IMR-90 (cell line): ENCODE data around the gene AK3. TPM values are rescaled to one million over a fixed set of nuclear protein-coding genes. Genes with fewer than 3 reads are reported as not detected.

Experiments
- ATAC-seq: fragments of 200-7000 bp; cut with Tn5 transposase; 2 replicates; pipeline ENCODE4 v1.9.1; 2020; ENCODE audit warnings: low read depth, mild to moderate bottlenecking, moderate library complexity
- BruUV-seq: library from RNA; stranded (reverse); fragments of 400-500 nt; replicated peaks from 2 replicates; lab custom pipeline; 2021; lab: Mats Ljungman, UMichigan
- CTCF ChIA-PET: fragments of 300-600 bp; formaldehyde crosslinking; extraction: SDS; loops from one replicate; lab custom pipeline; 2021; ENCODE audit warnings: antibody characterized with exemption; lab: Yijun Ruan, JAX
- POLR2A ChIA-PET: fragments of 300-600 bp; sonication (Branson Sonifier 250); formaldehyde crosslinking; loops from one replicate; lab custom pipeline; 2022; ENCODE audit warnings: antibody characterized with exemption; ENCODE audit not compliant: unreplicated experiment; lab: Charles Lee
- DNase-seq: peaks from one replicate; pipeline ENCODE4 v3.0.0; 2013
- H2AFZ ChIP-seq: replicated peaks from 2 replicates; pipeline ENCODE3; 2013; ENCODE audit warnings: low read length, mild to moderate bottlenecking; ENCODE audit not compliant: poor library complexity
- H2AK5ac ChIP-seq: 2 replicates; pipeline ENCODE4 v1.6.1; 2013; ENCODE audit warnings: low read depth, low read length, inconsistent platforms
- H2AK9ac ChIP-seq: replicated peaks from 2 replicates; pipeline ENCODE3; 2013; ENCODE audit warnings: mild to moderate bottlenecking, low read depth, low read length, moderate library complexity; ENCODE audit not compliant: poor library complexity
- H2BK120ac ChIP-seq: 2 replicates; pipeline ENCODE4 v1.6.1; 2013; ENCODE audit warnings: low read depth, low read length, inconsistent platforms
- H2BK15ac ChIP-seq: 3 replicates; pipeline ENCODE4 v1.6.1; 2013; ENCODE audit warnings: low read depth, low read length, inconsistent platforms
- H2BK20ac ChIP-seq: 2 replicates; pipeline ENCODE4 v1.6.1; 2013; ENCODE audit warnings: low read depth, mild to moderate bottlenecking, inconsistent platforms, low read length, moderate library complexity
- H2BK5ac ChIP-seq: 2 replicates; pipeline ENCODE4 v1.6.1; 2013; ENCODE audit warnings: mild to moderate bottlenecking, low read depth, low read length, inconsistent platforms; ENCODE audit not compliant: poor library complexity, severe bottlenecking
- H3K14ac ChIP-seq: replicated peaks from 2 replicates; pipeline ENCODE4 v1.6.1; 2013; ENCODE audit warnings: low read depth, low read length, inconsistent platforms
- H3K18ac ChIP-seq: 2 replicates; pipeline ENCODE4 v1.6.1; 2013; ENCODE audit warnings: low read depth, low read length, control low read depth
- H3K23ac ChIP-seq: 2 replicates; pipeline ENCODE4 v1.6.1; 2013; ENCODE audit warnings: low read depth, low read length, inconsistent platforms
- H3K27ac ChIP-seq: 2 replicates; pipeline ENCODE4 v1.5.1; 2013; ENCODE audit warnings: mild to moderate bottlenecking, control low read depth, low read length; ENCODE audit not compliant: insufficient read depth
- H3K27me3 ChIP-seq: 2 replicates; pipeline ENCODE4 v1.6.1; 2013; ENCODE audit warnings: low read length; ENCODE audit not compliant: control insufficient read depth, insufficient read depth
- H3K36me3 ChIP-seq: 2 replicates; pipeline ENCODE4 v1.6.1; 2013; ENCODE audit warnings: low read length, mixed read lengths; ENCODE audit not compliant: control insufficient read depth, insufficient read depth
- H3K4ac ChIP-seq: 2 replicates; pipeline ENCODE4 v1.6.1; 2013; ENCODE audit warnings: low read depth, low read length, inconsistent platforms
- H3K4me1 ChIP-seq: 2 replicates; pipeline ENCODE4 v1.6.1; 2013; ENCODE audit warnings: low read length, mixed read lengths; ENCODE audit not compliant: control insufficient read depth, insufficient read depth
- H3K4me2 ChIP-seq: 2 replicates; pipeline ENCODE4 v1.6.1; 2013; ENCODE audit warnings: low read depth, mild to moderate bottlenecking, control low read depth, low read length, moderate library complexity
- H3K4me3 ChIP-seq: 2 replicates; pipeline ENCODE4 v1.5.1; 2013; ENCODE audit warnings: low read depth, mild to moderate bottlenecking, control low read depth, low read length, moderate library complexity; ENCODE audit not compliant: insufficient read depth
- H3K56ac ChIP-seq: 2 replicates; pipeline ENCODE4 v1.6.1; 2013; ENCODE audit warnings: low read length, inconsistent platforms; ENCODE audit not compliant: insufficient read depth; ENCODE audit errors: extremely low read depth
- H3K79me1 ChIP-seq, 2 experiments: 2 replicates each; pipeline ENCODE4 v1.6.1; 2013; ENCODE audit warnings: low read length in 2 of 2, inconsistent platforms in 1 of 2, low read depth in 1 of 2
- H3K9ac ChIP-seq: 2 replicates; pipeline ENCODE4 v1.6.1; 2013; ENCODE audit warnings: low read depth, low read length, control low read depth
- H3K9me1 ChIP-seq: 2 replicates; pipeline ENCODE4 v1.6.1; 2013; ENCODE audit warnings: low read length, inconsistent platforms; ENCODE audit not compliant: insufficient read depth
- H3K9me3 ChIP-seq: 2 replicates; pipeline ENCODE4 v1.6.1; 2013; ENCODE audit warnings: low read length; ENCODE audit not compliant: control insufficient read depth, insufficient read depth
- H4K20me1 ChIP-seq: 2 replicates; pipeline ENCODE4 v1.6.1; 2013; ENCODE audit warnings: low read length, inconsistent platforms; ENCODE audit not compliant: insufficient read depth
- H4K5ac ChIP-seq: 2 replicates; pipeline ENCODE4 v1.6.1; 2013; ENCODE audit warnings: mild to moderate bottlenecking, low read depth, low read length, control low read depth
- H4K8ac ChIP-seq, 2 experiments: 2 replicates each; pipeline ENCODE4 v1.6.1; 2013; ENCODE audit warnings: low read depth in 2 of 2, low read length in 2 of 2, control low read depth in 1 of 2, inconsistent platforms in 1 of 2
- H4K91ac ChIP-seq: 2 replicates; pipeline ENCODE4 v1.6.1; 2013; ENCODE audit warnings: low read depth, low read length, inconsistent platforms; ENCODE audit not compliant: insufficient read depth
- BHLHE40 ChIP-seq: fragments of 150-350 bp; IDR thresholded peaks from 2 replicates; pipeline ENCODE4 v1.6.1; 2016; ENCODE audit warnings: mild to moderate bottlenecking, low read depth, low read length
- CHD1 ChIP-seq: IDR thresholded peaks from 2 replicates; pipeline ENCODE4 v1.6.1; 2012; ENCODE audit warnings: low read depth, low read length, improper control_type of control experiment
- MAFK ChIP-seq: IDR thresholded peaks from 2 replicates; pipeline ENCODE4 v1.6.1; 2012; ENCODE audit warnings: low read depth, low read length, improper control_type of control experiment
- MAZ ChIP-seq: IDR thresholded peaks from 2 replicates; pipeline ENCODE4 v1.6.1; 2012; ENCODE audit warnings: low read depth, mild to moderate bottlenecking, low read length, improper control_type of control experiment, moderate library complexity, borderline replicate concordance
- MXI1 ChIP-seq: IDR thresholded peaks from 2 replicates; pipeline ENCODE4 v1.6.1; 2012; ENCODE audit warnings: low read depth, mild to moderate bottlenecking, low read length, moderate library complexity, borderline replicate concordance
- RAD21 ChIP-seq: IDR thresholded peaks from 2 replicates; pipeline ENCODE4 v1.6.1; 2012; ENCODE audit warnings: low read length, improper control_type of control experiment
- RFX5 ChIP-seq: IDR thresholded peaks from 2 replicates; pipeline ENCODE4 v1.8.0; 2012; ENCODE audit warnings: low read depth, mild to moderate bottlenecking, low read length, moderate library complexity
- SMC3 ChIP-seq: fragments of 150-350 bp; IDR thresholded peaks from 2 replicates; pipeline ENCODE4 v1.6.1; 2016; ENCODE audit warnings: low read depth, mild to moderate bottlenecking, antibody characterized with exemption, low read length, moderate library complexity
- WGBS, 2 experiments: methylation state at CpG; one replicate each; pipeline versions ENCODE4 v1.1.5 to v1.1.7; 2013; ENCODE audit warnings: missing lambda C conversion rate in 2 of 2; ENCODE audit not compliant: insufficient read length in 1 of 2; ENCODE audit errors: extremely low coverage in 2 of 2; 5-methylcytosine and 5-hydroxymethylcytosine counted together
- dilution Hi-C: fragments of 300-500 bp; cut with HindIII; formaldehyde crosslinking; loops from one replicate; pipeline ENCODE4 v1.14.3; 2018; ENCODE audit warnings: low sequenced_read_pairs; ENCODE audit not compliant: unreplicated experiment
- in situ Hi-C: fragments of 300-500 bp; cut with MboI; formaldehyde crosslinking; loops from 3 replicates; pipeline ENCODE4 v1.14.3; 2019; ENCODE audit warnings: low sequenced_read_pairs, inconsistent platforms, mixed read lengths
- intact Hi-C: fragments of 100-400 bp; cut with micrococcal nuclease; formaldehyde crosslinking; loops from 2 replicates; pipeline ENCODE4 v1.10.0; 2022
- polyA plus RNA-seq, 3 experiments: library from polyadenylated mRNA; depleted of rRNA; stranded (reverse); fragments of >200 nt; gene quantifications; 2 replicates each; pipeline ENCODE4 v1.2.3, GENCODE V29; 2012; ENCODE audit warnings: low replicate concordance in 1 of 3
- total RNA-seq: library from RNA; depleted of rRNA; stranded (reverse); fragments of >200 nt; gene quantifications from 2 replicates; pipeline ENCODE4 v1.2.3, GENCODE V29; 2012
- TF ChIP-seq, protein P1 (sequence below): fragments of 150-350 bp; IDR thresholded peaks from 2 replicates; pipeline ENCODE4 v1.6.1; 2016; ENCODE audit warnings: low read depth, mild to moderate bottlenecking, low read length, moderate library complexity, borderline replicate concordance
- TF ChIP-seq, protein P2 (sequence below): fragments of 150-350 bp; IDR thresholded peaks from 2 replicates; pipeline ENCODE4 v1.6.1; 2017; ENCODE audit warnings: mild to moderate bottlenecking, antibody characterized with exemption, low read length, low read depth

The AK3 gene
- total and polyA plus RNA-seq, 2 of the 4 experiments (the other 2 are of a cell fraction): 24.7 to 26.2 TPM

DNA sequence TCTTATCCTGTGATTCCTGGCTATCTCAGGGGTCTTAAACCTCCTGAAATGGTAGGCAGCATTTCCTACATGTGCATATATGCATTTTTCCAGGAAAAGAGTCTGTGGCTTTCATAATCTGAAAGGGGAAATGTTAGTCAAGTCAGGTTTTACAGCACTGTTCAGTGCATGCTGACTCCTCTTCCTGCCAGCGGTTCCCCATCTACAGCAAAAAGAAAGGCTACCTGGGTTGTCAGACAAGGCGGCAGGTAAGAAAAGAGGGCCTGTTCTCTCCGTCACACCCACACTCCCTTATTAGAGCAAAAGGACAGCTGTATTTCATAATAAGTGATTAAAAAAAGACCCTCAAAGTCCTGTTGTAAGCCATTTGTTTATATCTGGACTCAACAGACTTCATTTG is 70.4 kb downstream of the AK3 start:
- no peak overlapping the region for H4K5ac ChIP-seq
- ATAC-seq: no peak
- H3K36me3 ChIP-seq: no peaks in the 10 kb centered on the region
- no peak overlapping the region for H3K23ac ChIP-seq
- CTCF ChIA-PET: interaction anchor here (0.9 kb wide), 1 partner anchor 9 kb away, joined by 3 read pairs; the partner anchor contains the start of gene CDC37L1
- no peak overlapping the region for H2AK9ac ChIP-seq
- H4K20me1 ChIP-seq: no peaks in the 10 kb centered on the region
- no peaks in the 10 kb centered on the region; the same call in 1 of the 2 replicates for H3K27me3 ChIP-seq
- H3K56ac ChIP-seq: no peak overlapping the region
- H2BK5ac ChIP-seq: no peak overlapping the region
- H3K4me3 ChIP-seq: no peak overlapping the region
- H3K9me3 ChIP-seq: no peaks in the 10 kb centered on the region
- intact Hi-C loops: no loop called here
- in situ Hi-C loops: no loop called here
- no peak overlapping the region for H3K18ac ChIP-seq
- H3K79me1 ChIP-seq: no peaks in the 10 kb centered on the region
- DNase-seq: no peak
- BruUV-seq: no TSS peak
- WGBS, 2 experiments: no CpG with 5 or more reads among the region's 3 CpGs
- H3K9me1 ChIP-seq: no peaks in the 10 kb centered on the region
- H3K4ac ChIP-seq: no peak overlapping the region
- TF ChIP-seq MXI1 (no peak), BHLHE40 (no peak), MAFK (no peak), RFX5 (no peak), RAD21 (no peak), CHD1 (no peak), MAZ (no peak), SMC3 (no peak)
- TF ChIP-seq, protein P1, sequence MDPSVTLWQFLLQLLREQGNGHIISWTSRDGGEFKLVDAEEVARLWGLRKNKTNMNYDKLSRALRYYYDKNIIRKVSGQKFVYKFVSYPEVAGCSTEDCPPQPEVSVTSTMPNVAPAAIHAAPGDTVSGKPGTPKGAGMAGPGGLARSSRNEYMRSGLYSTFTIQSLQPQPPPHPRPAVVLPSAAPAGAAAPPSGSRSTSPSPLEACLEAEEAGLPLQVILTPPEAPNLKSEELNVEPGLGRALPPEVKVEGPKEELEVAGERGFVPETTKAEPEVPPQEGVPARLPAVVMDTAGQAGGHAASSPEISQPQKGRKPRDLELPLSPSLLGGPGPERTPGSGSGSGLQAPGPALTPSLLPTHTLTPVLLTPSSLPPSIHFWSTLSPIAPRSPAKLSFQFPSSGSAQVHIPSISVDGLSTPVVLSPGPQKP: no peak
- TF ChIP-seq, protein P2, sequence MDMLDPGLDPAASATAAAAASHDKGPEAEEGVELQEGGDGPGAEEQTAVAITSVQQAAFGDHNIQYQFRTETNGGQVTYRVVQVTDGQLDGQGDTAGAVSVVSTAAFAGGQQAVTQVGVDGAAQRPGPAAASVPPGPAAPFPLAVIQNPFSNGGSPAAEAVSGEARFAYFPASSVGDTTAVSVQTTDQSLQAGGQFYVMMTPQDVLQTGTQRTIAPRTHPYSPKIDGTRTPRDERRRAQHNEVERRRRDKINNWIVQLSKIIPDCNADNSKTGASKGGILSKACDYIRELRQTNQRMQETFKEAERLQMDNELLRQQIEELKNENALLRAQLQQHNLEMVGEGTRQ: no peak
- no peak overlapping the region for H4K8ac ChIP-seq
- no peak overlapping the region for H3K4me2 ChIP-seq
- no peak overlapping the region for H2AFZ ChIP-seq
- peaks cover 2% of the 10 kb centered on the region; the same call in 1 of the 2 replicates for H3K4me1 ChIP-seq
- no peak overlapping the region for H2BK120ac ChIP-seq
- H3K14ac ChIP-seq: no peak overlapping the region
- H3K9ac ChIP-seq: no peak overlapping the region
- POLR2A ChIA-PET: no interaction called here
- dilution Hi-C loops: no loop called here
- H2AK5ac ChIP-seq: no peak overlapping the region
- H3K27ac ChIP-seq: no peak overlapping the region
- H4K91ac ChIP-seq: no peak overlapping the region
- H2BK15ac ChIP-seq: no peak overlapping the region
- no peak overlapping the region for H2BK20ac ChIP-seq
